ENCODE measurements around the gene SUV39H1.

SUV39H1 gene

DNA sequence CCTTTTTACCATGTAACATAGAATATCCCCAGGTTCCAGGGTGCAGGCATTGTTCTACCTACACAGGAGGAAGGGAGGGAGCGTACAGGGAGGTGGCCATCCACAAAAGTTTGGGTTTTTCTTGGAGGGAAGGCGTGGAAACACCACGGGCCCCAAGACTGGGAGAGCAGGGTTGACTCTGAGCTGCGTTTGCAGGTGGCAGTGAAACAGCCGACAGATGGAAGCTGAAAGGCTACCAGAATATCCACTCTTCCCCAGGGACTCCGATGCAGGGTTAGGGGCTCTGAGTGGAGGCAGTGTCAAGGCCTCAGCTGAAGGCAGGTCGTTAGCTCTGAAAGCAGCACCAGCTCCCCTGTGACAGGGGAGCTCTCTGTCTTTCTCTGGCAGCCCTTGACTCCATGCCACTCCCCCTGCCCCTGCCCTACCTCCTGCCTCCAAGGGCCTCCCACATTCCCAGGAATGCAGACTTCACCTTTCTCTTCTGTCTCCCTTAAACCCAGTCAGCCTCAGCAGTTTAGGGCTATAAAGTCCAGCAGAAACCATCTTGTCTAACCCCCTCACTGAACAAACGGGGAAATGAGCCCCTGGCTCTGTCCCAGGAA lies 51.0 kb downstream of the SUV39H1 start:
- ATAC-seq, result no peak
- TF ChIP-seq SNAI2 (CRISPR knock-in tag; IDR thresholded peaks at IDR 0.05) (no peak), TCF4 (CRISPR knock-in tag; IDR thresholded peaks at IDR 0.05; ENCODE audit: borderline replicate concordance) (no peak), CREB5 (CRISPR knock-in tag; IDR thresholded peaks at IDR 0.05; ENCODE audit: low read depth) (no peak), ARNTL (CRISPR knock-in tag; IDR thresholded peaks at IDR 0.05; ENCODE audit: borderline replicate concordance, low read depth) (no peak), OSR1 (CRISPR knock-in tag; IDR thresholded peaks at IDR 0.05) (no peak), TOX (CRISPR knock-in tag; IDR thresholded peaks at IDR 0.05; ENCODE audit: borderline replicate concordance) (no peak), TSHZ2 (CRISPR knock-in tag; IDR thresholded peaks at IDR 0.05) (no peak), ZFP30 (CRISPR knock-in tag; IDR thresholded peaks at IDR 0.05) (no peak), PPARA (CRISPR knock-in tag; IDR thresholded peaks at IDR 0.05; ENCODE audit: borderline replicate concordance) (no peak), ZNF70 (CRISPR knock-in tag; IDR thresholded peaks at IDR 0.05) (no peak), CSDC2 (CRISPR knock-in tag; IDR thresholded peaks at IDR 0.05) (no peak), ISL1 (CRISPR knock-in tag; IDR thresholded peaks at IDR 0.05) (no peak), ZFP3 (CRISPR knock-in tag; IDR thresholded peaks at IDR 0.05) (no peak)
- TF ChIP-seq, protein P1, sequence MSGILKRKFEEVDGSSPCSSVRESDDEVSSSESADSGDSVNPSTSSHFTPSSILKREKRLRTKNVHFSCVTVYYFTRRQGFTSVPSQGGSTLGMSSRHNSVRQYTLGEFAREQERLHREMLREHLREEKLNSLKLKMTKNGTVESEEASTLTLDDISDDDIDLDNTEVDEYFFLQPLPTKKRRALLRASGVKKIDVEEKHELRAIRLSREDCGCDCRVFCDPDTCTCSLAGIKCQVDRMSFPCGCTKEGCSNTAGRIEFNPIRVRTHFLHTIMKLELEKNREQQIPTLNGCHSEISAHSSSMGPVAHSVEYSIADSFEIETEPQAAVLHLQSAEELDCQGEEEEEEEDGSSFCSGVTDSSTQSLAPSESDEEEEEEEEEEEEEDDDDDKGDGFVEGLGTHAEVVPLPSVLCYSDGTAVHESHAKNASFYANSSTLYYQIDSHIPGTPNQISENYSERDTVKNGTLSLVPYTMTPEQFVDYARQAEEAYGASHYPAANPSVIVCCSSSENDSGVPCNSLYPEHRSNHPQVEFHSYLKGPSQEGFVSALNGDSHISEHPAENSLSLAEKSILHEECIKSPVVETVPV (CRISPR knock-in tag; IDR thresholded peaks at IDR 0.05), result no peak
- TF ChIP-seq, protein P2, sequence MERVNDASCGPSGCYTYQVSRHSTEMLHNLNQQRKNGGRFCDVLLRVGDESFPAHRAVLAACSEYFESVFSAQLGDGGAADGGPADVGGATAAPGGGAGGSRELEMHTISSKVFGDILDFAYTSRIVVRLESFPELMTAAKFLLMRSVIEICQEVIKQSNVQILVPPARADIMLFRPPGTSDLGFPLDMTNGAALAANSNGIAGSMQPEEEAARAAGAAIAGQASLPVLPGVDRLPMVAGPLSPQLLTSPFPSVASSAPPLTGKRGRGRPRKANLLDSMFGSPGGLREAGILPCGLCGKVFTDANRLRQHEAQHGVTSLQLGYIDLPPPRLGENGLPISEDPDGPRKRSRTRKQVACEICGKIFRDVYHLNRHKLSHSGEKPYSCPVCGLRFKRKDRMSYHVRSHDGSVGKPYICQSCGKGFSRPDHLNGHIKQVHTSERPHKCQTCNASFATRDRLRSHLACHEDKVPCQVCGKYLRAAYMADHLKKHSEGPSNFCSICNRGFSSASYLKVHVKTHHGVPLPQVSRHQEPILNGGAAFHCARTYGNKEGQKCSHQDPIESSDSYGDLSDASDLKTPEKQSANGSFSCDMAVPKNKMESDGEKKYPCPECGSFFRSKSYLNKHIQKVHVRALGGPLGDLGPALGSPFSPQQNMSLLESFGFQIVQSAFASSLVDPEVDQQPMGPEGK (CRISPR knock-in tag; IDR thresholded peaks at IDR 0.05; ENCODE audit: borderline replicate concordance), result no peak

GRCh38 chrX:48749182-48749581 lies 52.6 kb downstream of the SUV39H1 start:
- TF ChIP-seq POU6F1 (CRISPR knock-in tag; IDR thresholded peaks at IDR 0.05; ENCODE audit: borderline replicate concordance, low read depth), result no peak
- TF ChIP-seq CSDC2 (CRISPR knock-in tag; IDR thresholded peaks at IDR 0.05), result no peak
- no peak for TF ChIP-seq ZNF70 (CRISPR knock-in tag; IDR thresholded peaks at IDR 0.05)

DNA sequence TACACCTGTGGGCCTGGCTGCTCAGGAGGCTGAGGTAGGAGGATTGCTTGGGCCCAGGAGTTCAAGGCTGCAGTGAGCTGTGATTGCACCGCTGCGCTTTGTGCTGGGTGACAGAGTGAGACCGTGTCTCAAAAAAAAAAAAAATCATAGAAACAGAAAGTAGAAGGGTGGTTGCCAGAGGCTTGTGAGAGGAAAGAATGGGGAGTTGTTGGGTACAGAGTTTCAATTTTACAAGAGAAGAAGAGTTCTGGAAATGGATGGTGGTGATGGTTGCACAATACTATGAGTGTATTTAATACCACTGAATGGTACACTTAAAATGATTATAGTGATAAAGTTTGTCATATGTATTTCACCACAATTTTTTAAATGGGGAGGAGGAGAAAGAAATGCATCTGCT lies 54.8 kb downstream of the SUV39H1 start:
- no peak for ATAC-seq
- no peak for TF ChIP-seq OSR1 (CRISPR knock-in tag; IDR thresholded peaks at IDR 0.05)
- no peak for TF ChIP-seq TSHZ2 (CRISPR knock-in tag; IDR thresholded peaks at IDR 0.05)
- TF ChIP-seq TCF4 (CRISPR knock-in tag; IDR thresholded peaks at IDR 0.05; ENCODE audit: borderline replicate concordance), result no peak
- TF ChIP-seq, protein P2 (CRISPR knock-in tag; IDR thresholded peaks at IDR 0.05; ENCODE audit: borderline replicate concordance), result no peak

More at GRCh38 chrX:48749182-48749581, 52.6 kb downstream of the SUV39H1 start:
- no peak for ATAC-seq
